Activated CD4-positive, alpha-beta T cell treated with anti-CD3 and anti-CD28 coated beads for 48 hours (primary cell): ENCODE data around the gene ZDHHC8.
"Not testable (repeated sequence)": the region's sequence is repeated elsewhere in the genome, so short reads cannot be mapped to it uniquely, and the experiment has no call there.

Experiments used
- DNase-seq: peaks from one replicate; pipeline ENCODE4 v3.0.0-alpha.2; 2020

The ZDHHC8 gene

DNA sequence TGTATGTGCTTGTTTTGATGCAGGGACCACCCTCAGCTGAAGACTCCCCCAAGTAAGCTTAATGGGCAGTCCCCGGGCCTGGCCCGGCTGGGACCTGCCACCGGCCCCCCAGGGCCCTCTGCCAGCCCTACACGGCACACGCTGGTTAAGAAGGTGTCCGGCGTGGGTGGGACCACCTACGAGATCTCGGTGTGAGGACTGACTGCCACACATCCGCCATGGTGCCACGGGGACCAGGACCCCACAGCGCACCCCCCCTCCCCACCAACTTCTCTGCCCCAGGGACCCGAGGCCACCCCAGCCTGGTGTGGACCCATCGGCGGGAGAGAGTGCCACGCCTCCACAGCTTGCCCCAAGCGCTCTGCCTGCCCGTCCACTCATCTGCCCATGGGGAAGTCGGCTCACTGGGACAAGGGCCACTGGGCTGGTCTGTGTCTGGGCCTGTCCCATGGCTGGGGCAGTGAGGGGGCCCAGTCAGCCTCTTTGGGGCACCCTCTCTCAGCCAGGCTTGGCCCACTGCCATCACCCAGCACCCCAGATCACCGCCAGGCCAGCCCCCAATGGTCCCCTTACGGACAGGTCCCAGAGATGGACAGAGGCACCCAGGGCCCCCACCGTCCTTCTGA lies 13.7 kb downstream of the ZDHHC8 start:
- DNase-seq = no peak

DNA sequence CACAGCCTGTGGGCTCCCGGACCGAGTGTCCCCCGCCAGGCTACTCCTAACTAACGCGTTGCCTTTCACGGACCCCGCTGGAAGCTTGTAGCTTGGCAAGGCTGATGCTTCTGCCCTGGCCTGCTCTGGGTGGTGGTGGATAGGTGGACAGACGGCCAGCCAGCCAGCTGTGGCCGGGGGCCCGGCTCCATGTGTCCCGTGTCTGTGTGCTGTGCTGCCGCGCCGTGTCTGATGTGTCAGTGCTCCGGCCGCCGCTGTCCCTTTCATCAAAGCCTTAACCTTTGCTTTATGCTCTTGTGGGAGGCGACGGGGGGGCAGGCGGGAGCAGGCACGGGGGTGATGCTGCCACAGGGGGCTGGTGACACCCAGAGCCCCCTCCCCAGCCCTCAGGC lies 14.2 kb downstream of the ZDHHC8 start:
- DNase-seq = no peak

DNA sequence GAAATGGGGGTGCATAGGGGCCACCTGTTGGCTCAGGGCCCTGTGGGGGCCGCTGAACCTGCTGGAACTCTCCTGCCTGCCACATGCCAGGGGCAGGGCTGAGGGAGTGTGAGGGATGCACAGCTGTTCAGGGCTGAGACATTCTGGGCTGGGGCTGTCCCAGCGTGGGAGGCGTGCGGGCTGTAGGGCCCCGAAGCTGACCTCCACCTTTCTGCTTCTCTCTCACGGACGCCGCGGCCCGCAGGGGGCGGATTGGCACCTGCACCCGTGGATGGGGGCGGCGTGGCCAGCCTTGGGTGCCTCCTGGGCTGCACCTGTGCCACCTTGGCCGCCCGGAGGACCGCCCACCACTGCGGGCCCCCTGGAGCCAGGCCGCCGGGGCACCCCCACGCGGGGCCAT lies 15.2 kb downstream of the ZDHHC8 start:
- no peak for DNase-seq

DNA sequence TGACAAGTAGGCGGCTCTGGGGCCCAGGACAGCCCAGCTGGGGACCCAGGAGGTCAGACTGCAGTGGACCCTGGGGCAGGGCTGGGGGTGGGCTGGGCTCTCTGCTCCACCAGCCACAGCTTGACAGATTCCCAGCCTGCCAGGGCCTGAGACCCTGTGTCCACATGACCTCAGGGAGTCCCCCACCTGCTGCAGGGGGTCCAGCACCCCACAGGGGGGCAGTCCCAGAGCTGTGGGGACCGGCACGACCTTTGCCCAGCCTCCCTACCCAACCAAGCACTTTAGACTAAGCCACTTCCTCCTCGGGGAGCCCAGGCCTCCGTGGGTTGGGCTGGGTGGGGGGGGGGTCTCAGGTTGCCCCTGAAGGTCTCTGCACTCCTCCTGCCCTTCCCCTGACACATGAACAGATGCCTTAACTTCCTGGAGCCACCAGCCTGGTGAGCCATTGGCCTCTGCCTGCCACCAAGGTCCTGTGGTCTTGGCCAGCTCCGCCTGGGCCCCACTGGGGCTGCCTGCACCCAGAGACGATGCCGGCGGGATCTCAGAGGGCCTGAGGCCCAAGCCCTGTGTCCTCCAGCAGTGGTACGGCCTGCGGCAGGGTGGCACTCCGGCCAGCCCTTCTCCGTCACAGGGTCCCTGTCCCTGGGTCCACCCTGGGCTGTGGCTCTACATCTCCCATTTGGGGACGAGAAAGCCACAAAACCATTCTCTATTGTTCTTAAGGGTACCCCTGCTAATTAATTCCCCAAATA lies 15.8 kb downstream of the ZDHHC8 start:
- no peak for DNase-seq

DNA sequence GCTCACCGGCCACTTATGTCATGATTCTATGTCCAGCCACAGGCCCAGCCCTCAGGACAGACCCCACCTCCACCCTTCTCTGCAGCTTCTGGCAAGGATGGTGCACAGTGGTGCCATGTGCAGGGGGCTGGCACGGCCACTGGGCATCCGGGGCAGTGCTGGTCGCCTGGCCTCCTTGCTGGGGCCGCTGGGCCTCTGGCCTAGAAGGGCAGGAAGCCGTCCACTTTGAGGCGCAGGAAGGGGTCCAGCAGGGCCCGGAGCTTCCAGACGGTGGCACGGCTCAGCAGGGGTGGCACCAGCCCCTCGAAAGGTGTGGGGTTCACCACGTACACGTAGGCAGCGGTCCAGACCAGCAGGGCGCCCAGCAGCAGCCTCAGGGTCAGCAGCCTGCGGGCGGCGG lies 16.8 kb downstream of the ZDHHC8 start:
- no peak for DNase-seq

DNA sequence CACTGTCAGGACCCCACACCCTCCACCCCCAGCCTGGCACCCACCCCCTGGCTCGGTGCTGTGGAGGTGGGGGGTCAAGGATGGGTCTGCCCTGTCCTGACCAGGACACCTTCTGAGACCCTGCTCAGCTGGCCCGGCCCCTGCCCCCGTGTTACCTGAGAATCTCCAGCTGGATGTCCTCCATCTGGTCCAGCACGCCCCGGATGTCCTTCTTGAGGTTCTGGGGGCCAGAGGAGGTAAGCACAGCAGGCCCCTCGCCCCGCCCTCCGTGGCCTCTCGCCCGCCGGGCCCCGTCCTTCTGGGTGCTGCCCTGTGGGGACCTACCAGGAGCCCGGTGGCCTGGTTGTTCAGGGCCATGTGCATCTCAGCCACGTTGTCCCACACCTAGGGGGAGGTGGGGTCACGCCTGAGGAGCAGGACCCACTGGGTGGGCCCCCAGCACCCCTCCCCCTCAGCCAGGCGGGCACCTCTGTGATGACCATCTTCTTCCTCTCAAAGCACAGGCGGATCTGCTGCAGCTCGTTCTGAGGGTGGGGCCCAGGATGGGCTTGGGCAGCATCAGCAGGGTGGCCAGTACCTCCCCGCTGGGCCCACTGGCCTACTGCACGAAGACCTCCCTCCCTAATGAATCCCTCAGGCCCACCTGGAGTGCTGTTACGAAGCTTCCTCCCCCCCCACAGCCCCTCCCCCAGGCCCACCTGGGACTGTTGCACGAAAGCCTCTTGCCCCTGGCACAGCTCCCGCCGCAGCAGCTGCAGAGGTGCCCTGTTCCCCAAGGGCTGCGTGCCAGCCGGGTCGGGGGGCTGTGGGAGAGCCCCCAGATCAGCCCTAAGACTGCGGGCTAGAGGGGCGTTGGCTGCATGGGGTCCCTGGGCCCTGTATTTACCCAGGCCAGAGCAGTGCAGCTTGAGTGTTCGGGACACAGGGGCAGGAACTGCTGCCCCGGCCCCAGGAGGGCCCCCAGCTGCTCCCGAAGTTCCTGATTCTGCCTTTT lies 17.9 kb downstream of the ZDHHC8 start:
- no peak for DNase-seq

DNA sequence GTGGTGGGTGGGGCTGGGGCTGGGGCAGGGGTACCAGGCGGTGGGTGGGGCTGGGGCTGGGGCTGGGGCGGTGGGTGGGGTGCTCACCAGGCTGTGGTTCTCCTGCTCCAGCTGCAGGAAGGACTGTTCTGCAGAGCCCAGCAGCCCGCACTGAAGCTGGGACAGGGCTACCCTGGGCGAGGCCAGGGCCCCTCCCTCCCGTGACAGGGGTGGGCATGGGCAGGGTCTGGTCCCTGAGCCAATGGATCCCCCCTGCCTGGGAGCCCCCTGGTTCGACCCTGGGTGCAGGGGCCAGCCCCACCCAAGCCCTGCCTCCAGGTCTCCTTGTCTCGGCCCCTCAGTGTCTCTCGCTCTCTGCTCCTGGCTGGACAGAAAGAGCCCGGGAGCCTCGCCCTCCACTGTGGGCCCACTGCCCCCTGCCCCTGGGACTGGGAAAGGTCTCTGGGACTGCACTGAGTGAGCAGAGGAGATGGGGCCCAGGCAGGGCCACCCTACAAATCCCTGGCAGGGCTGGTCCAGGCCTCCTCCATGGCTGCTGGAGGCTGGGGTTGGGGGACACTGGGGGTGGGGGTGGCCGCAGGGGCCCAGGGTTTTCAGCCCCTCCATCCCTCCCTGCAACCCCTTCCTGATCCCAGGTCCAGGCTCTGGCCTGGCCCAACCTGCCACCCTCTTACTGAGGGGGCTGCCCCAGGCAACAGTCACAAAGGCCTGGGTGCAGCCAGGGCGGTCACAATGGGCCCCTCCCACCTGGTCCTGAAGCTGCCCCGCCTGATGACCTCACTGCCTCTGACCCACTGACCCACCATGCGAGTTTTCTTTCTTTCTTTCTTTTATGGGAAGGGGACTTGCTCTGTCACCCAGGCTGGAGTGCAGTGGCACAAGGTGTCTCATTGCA lies 19.0 kb downstream of the ZDHHC8 start, which contains the start of gene CCDC188:
Gene CCDC188, minus strand, starts transcription at position 675 of the 895 bp plus-strand sequence. Its CDS starts 69 bp downstream, at position 606.
- DNase-seq = no peak

DNA sequence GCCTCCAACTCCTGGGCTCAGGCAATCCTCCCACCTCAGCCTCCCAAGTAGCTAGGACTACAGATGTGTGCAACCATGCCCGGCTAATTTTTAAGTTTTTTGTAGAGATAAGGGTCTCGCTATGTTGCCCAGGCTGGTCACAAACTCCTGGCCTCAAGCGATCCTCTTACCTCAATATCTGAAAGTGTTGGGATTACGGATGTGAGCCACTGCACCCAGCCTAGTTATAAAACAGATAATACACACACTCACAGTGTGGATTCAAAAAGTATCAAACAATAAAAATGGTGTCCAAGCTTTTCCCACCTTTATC lies 19.6 kb downstream of the ZDHHC8 start:
- no peak for DNase-seq

DNA sequence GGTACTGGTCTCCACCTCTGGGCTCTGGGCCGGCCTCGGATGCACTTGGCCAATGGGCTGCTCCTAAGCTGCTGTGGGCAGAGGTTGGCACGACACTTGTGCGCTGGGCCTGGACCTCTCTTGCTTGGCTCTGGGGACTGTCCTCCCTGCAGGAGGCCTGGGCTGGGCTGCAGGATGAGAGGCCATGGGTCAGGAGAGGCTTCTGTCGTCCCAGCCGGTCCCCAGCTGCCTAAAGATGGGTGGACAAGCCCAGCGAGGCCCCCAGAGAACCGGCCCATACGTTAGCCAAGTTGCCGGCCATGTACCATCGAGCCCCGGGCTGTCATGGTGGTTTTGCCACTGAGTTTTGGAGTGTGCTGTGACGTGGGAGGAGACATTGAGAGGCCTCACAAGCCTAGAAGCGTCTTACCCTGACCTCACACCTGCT lies 20.9 kb downstream of the ZDHHC8 start:
- DNase-seq = no peak

DNA sequence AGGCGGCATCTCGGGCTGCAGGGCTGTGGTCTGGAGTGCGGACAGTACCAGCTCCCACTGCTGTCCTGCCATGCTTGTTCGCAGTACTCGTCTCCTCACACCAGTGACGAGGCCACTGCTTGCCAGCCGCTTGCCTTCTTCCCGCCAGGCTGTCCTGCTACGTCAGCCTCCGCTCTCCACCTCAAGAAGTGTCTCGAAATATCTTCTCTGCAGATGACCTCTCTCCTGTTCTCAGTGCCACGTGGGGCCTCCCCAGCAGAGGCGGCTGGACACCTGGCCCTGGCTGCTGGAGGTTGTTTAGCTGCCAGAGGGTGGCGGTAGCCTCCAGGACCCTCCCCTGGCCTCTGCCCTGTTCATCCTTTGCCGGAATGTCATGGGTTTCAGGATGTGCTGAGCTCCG lies 22.3 kb downstream of the ZDHHC8 start:
- no peak for DNase-seq

DNA sequence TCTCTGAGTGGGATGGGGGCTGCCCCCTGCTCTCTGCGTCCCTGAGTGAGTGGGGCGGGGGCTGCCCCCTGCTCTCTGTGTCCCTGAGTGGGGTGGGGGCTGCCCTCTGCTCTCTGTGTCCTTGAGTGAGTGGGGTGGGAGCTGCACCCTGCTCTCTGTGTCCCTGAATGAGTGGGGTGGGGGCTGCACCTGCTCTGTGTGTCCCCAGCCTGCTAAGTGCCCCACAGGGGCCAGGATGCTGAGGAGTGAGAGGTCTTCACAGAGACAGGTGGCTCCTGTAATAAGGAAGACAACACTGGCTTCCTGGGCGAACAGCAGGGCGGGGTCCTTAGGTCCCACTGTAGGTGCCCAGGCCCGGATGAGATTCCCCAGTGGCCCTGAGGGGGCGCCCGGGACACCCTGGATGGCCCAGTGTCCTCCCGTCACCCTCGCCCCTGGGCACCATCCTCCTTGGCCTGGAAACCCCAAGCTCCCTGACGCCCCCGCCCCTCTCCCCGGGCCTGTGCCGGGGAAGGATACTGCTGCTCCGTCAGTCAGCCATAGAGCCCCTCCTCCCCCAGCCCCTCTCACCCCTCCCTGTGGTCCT lies 23.1 kb downstream of the ZDHHC8 start:
- DNase-seq = peak; percentile 21

DNA sequence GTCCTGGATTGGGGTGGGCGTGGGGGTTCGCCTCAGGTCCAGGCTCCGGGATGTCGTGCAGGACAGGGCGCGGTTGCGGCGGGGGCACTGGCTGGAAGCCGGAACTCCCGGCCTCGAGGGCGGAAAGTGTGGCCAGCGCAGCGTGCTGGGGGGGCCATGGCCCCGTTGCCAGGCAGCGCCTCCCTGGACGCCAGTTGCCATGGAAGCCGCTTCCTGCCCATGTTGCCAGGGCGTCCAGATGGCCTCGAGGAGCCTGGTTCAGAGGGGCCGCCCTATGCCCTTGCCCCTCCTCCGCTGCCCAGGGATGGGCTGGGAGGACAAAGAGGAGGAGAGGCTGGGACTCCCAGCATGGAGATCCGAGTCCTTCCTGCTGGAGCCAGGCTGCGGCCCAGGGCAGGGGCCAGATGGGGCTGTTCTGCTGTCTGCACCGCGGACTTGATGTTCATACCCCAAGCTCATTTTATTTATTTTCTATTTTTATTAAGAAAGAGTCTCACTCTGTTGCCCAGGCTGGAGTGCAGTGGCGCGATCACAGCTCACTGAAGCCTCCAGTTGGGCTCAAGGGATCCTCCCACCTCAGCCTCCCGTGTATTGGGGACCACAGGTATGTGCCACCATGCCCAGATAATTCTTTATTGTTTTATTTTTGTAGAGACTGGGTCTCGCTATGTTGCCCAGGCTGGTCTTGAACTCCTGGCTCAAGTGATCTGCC lies 23.9 kb downstream of the ZDHHC8 start:
- no peak for DNase-seq

DNA sequence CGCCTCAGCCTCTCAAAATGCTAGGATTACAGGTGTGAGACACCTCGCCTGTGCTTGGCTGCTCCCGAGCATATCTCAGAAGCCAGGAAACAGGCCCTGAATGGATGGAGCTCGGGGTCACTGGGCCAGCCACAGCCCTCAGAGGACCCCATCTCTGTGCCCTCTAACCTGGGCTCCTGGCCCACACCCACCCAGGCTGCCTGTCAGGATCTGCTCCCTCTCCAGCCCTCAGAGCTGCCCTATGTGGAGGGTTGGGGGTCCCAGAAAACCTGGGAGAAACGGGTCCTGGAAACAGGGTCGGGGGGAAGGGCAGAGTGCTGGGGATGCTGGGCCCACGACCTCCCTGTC lies 24.4 kb downstream of the ZDHHC8 start:
- DNase-seq = no peak

DNA sequence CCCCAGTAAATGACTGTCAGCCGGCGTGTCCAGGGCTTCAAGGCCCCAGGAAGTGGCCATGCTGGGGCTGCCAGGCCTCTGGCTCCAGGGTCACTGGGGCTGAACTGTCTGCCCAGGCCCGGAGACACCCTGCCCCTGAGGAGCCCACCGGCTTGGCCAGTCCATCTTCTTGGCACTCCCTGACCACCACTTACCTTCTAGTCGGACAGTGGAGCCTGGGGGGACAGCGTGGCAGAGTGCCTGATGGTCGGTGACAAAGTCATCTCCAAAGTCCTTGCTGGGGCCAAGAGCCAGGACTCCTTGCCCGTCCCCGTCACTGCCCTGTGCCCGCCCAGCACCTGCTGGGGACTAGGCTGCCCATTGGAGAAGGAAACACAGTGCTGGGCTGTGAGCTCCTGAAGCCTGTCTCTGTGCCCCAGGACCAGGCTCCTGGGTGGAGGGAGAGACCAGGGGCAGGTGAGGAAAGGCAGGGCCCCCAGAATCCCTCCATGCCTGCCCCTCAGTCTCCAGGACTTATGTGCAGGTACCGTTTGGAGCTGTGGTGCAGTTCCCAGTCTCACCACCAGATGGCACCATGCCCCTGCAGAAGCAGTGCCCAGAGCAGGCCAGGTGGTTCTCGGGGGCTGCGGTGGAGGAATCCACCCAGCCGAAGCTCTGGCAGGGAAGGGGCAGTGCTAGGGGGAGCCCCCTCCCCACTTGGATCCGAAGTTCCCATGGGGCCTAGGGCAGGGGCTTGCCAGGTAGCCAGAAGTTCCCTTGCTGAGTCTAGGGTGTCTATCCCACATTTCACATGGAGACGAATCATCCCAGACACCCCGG lies 25.2 kb downstream of the ZDHHC8 start:
- peak; percentile 93 for DNase-seq

DNA sequence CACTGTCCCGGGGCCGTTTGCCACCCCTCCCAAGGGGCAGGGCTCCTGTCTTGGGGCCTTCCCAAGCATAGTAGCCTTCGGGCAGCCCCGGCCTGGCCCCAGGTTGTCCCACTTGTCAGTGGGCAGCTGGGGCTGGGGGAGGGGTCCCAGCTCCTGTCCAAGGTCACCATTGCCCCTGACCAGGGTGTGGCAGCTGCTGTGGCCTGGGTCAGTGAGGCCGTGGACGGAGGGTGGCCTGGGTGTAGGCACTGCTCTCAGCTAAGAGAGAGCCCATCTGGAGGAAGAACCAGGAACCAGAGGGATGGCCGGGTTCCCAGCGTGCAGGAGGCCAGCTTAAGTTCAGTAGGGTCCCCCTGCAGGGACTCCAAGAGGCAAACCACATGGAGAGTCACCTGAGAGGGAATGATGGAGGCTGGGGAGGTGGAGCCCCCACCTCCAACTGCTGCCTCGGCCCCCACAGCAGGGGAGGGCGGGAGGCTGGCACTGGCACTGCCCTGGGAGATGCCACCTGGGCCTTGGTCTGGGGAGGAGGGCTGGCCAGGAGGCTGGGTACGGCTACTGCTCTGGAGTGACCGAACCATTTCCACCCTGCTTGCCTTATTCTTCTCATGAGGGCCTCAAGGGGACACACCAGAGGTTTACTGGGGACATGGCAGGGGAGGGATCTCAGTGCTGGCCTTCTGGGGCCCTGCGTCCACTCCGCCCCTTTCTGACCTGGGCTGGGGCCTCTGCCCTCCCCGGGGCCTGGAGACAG lies 26.0 kb downstream of the ZDHHC8 start:
- DNase-seq = no peak

DNA sequence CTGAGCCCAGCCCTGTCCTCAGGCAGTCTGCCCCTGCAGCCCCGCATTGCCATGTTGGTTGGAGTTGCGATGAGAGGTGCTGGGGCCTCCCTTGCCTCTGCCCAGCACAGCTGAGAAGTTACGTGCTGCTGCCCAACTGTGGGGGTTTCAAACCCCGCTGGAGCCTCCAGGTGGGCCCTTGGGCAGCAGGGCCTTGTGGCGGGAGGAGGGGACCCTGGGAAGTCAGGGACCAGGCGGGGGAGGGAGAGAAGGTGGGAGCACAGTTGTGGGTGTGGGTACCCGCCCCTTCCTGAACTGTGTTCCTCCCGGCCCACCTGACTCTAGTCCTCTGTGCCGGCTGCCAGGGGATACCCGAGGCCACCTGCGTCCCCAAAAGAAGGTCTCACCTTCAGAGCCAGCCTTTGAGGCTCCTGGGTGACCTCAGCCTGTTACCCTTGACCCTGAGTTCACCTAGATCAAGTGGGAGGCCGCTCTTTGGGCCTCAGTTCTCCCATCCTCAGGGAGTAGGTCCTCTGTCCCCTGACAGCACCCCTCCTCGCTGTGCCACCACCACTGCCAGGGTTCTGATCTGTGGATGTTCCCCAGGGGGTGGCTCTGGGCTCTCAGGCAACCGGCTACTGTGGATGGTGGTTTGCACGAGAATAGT lies 26.9 kb downstream of the ZDHHC8 start:
- DNase-seq = no peak

DNA sequence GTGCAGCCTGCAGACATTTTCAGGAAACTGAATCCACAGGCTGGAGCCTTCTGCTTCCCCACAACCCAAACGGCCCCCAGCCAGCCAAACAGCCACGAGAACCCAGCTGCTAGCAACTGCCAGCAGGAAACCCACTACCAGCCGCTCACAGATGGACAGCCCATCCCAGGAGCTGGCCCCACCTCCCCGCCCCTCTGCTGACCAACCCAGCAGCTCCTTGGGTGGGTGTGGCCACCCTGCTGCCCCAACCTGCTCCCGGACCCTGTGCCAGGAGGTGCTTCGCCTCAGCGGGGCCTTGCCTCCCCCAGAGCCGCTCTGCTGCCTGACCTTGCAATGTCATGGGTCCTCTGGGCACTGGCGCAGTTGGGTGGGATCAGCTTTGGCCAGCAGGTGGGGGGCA lies 27.5 kb downstream of the ZDHHC8 start:
- DNase-seq = no peak

DNA sequence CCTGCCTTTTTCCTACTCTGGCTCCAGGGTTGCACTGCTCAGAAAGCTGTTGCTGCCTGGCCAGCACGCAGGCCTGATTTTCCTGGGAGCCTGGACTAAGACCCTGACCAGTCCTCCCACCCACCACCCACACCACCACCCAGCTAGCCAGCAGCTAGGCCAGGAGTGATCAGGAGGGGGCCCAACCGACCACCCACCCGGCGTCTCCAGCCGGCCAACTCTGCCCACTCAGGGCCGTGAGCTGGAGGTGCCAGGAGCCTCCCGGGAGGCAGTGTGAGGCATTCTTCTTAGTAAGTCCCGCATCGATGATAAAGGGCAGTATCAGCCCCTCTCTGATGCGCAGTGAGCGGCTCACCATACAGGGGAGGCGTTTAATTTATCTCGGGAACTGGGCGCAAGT lies 27.9 kb downstream of the ZDHHC8 start:
- not testable (repeated sequence) for DNase-seq

DNA sequence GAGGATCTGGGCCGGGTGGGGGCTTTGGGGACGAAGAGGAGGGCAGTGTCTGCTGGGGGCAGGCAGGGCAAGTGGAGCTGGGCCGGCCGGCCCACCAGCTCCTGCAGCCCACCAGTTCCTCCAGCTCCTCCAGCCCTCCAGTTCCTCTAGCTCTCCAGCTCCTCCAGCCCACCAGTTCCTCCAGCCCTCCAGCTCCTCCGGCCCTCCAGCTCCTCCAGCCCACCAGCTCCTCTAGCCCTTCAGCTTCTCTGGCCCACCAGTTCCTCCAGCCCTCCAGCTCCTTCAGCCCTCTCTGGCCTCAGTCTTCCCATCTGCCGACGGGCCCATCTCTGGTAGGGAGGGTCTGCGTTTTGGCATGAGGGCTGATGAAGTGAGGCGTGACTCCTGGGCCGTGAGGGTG lies 28.4 kb downstream of the ZDHHC8 start:
- no peak for DNase-seq
